ENCODE data around the gene FAM186B.

FAM186B gene

DNA sequence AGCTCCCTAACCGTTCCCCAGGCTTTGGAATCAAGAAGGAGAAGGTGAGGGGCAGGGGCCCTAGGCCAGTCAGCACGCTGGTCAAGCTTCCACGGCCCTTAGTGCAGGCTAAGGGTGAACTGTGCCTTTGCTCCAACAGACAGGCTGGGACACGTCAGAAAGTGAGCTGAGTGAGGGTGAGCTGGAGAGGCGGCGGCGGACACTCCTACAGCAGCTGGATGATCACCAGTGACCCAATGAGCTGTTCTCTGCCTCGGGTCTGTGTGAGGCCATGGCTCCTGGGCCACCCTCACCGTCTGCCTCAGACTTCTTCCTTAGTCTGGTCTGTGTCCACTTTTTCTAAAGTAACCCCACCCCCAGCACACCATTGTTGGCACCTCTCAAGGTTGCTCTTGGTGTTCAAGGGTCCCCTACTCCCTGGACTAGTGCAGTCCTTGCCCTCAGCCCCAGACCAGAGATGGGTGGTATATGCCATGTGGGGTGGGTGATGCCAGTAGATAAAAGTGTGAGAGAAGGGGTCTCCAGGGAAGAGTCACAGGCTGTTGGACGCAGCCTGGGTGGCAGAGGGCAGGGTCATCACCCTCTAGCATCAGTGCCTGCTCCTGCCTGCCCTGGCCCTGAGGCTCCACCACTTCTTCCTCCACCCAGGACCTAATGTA is 38.7 kb upstream of the FAM186B start:
- no peak overlapping the region for H3K4me3 ChIP-seq (ENCODE audit: control insufficient read depth, low read depth, low read length)
- DNase-seq (ENCODE audit: low read depth), result peak; percentile 23
- TF ChIP-seq, protein P1, sequence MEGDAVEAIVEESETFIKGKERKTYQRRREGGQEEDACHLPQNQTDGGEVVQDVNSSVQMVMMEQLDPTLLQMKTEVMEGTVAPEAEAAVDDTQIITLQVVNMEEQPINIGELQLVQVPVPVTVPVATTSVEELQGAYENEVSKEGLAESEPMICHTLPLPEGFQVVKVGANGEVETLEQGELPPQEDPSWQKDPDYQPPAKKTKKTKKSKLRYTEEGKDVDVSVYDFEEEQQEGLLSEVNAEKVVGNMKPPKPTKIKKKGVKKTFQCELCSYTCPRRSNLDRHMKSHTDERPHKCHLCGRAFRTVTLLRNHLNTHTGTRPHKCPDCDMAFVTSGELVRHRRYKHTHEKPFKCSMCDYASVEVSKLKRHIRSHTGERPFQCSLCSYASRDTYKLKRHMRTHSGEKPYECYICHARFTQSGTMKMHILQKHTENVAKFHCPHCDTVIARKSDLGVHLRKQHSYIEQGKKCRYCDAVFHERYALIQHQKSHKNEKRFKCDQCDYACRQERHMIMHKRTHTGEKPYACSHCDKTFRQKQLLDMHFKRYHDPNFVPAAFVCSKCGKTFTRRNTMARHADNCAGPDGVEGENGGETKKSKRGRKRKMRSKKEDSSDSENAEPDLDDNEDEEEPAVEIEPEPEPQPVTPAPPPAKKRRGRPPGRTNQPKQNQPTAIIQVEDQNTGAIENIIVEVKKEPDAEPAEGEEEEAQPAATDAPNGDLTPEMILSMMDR (conservative IDR thresholded peaks at IDR 0.05; ENCODE audit: control insufficient read depth, insufficient read depth, low read depth, low read length), result no peak

DNA sequence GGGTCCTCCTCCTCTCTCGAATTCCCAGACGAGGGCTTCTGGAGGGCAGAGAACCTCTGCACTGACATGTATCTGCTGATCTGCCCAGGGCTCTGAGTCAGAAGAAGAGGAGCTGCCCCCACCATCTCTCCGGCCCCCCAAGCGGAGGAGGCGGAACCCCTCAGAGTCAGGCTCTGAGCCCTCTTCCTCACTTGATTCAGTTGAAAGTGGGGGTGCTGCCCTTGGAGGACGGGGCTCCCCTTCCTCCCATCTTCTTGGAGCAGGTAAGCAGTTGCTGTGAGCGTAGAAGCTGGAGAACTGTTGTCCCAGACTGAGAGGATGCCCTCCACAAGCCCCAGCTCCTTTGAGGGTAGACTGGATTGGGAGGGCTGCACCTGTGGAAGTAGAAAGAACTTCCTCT is 37.7 kb upstream of the FAM186B start:
- no peak for DNase-seq (ENCODE audit: low read depth)
- H3K4me3 ChIP-seq (ENCODE audit: control insufficient read depth, low read depth, low read length), result no peak overlapping the region
- TF ChIP-seq, protein P1 (conservative IDR thresholded peaks at IDR 0.05; ENCODE audit: control insufficient read depth, insufficient read depth, low read depth, low read length), result no peak

DNA sequence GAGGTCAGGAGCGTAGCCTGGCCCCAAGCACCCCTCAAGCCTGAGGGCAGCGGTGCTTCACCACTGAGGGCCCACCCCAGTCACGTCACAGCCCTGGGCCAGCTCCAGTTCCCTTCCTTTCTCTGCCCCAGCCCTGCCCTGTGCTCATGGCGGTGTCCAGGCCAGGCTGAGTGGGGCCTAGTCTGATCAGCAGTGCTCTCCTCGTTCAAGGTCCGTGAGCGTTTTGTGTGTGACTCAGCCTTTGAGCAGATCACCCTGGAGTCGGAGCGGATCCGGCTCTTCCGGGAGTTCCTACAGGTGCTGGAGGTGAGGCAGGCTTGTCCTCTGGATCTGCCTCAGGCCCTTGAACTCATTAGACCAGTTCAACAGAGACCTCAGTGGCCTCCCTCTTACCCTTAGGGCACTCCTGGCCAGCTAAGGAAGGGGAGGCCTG is 36.9 kb upstream of the FAM186B start:
- TF ChIP-seq, protein P1 (conservative IDR thresholded peaks at IDR 0.05; ENCODE audit: control insufficient read depth, insufficient read depth, low read depth, low read length), result no peak
- no peak for DNase-seq (ENCODE audit: low read depth)
- H3K4me3 ChIP-seq (ENCODE audit: control insufficient read depth, low read depth, low read length), result no peak overlapping the region

DNA sequence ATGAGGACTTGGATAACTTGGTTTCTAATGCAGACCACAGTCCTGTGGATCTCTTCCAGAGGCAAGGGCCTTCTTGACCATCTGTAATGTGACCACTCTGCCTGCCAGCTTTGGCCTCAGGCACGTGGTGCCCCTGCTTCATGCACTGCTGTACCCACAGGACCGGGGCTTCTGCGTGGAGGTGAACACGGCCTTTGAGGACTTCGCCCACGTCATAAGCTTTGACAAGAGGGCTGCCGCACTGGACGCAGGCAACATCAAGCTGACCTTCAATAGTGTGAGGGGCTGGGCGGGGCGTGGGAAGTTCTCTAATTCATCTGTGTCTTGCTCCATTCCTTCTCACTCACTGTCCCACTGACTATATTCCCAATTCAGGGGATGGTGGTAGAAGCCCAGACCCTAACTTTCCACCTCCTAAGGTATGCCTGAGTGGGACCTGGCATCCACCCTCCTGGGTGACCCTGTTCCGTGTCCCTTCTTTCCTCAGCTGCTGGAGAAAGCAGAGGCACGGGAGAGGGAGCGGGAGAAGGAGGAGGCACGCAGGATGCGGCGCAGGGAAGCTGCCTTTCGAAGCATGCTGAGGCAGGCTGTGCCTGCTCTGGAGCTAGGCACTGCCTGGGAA is 36.4 kb upstream of the FAM186B start:
- DNase-seq (ENCODE audit: low read depth), result no peak
- TF ChIP-seq, protein P1 (conservative IDR thresholded peaks at IDR 0.05; ENCODE audit: control insufficient read depth, insufficient read depth, low read depth, low read length), result no peak
- H3K4me3 ChIP-seq (ENCODE audit: control insufficient read depth, low read depth, low read length), result no peak overlapping the region

DNA sequence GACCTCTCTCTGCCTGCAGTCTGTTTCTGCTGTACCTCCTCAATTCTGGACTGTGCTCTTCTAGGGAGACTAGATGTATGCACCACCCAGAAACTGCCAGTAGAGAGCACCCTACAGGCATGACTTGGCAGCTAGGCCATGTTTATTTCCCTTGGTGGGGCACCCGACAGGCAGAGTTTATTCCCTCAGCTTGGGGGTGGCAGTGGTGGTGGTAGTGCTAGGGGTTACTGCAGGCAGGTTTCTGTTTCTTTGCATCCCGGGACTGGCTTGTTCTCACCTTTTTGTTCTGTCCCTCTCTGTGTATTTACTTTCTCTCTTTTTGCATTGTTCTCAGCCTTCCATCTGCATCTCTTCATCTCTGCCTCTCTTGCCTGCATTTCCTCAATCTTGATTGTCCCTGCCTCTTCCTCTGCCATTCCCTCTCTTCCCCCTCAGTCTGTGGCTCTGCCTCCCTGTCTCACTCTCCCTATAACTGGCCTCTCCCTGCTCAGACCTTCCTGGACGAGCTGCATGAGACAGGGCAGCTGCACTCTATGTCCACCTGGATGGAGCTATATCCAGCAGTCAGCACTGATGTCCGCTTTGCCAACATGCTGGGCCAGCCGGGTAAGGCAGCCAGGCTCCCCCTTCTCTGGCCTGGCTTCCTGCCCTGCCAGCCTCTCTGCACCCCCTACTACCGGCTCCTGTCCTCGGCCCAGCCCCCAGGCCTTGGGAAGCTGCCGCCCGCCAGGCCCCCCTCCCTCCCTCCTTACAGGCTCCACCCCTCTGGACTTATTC is 31.7 kb upstream of the FAM186B start:
- H3K4me3 ChIP-seq (ENCODE audit: control insufficient read depth, low read depth, low read length), result no peak overlapping the region
- DNase-seq (ENCODE audit: low read depth), result peak; percentile 76
- TF ChIP-seq, protein P1 (conservative IDR thresholded peaks at IDR 0.05; ENCODE audit: control insufficient read depth, insufficient read depth, low read depth, low read length), result peak; percentile 82

DNA sequence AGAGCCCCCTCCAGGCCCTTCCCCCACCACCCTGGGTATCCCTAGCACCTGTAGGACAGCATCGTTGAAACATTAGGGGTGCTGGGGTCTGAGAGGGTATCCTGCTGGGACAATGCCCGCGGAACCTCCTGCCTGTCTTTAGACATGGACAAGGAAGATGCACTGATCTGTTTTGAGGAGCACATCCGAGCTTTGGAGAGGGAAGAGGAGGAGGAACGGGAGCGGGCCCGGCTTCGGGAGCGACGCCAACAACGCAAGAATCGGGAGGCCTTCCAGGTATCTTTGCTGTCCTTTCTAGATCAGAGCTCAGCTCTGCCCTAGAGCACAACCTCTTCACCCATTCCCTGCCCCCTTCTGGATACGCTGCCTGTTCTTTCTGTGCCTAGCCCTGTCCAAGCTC is 31.1 kb upstream of the FAM186B start:
- H3K4me3 ChIP-seq (ENCODE audit: control insufficient read depth, low read depth, low read length), result no peak overlapping the region
- DNase-seq (ENCODE audit: low read depth), result no peak
- TF ChIP-seq, protein P1 (conservative IDR thresholded peaks at IDR 0.05; ENCODE audit: control insufficient read depth, insufficient read depth, low read depth, low read length), result no peak

Measured in fibroblast of mammary gland (primary cell).